GM21528 (cell line): ENCODE measurements around the gene COL4A1.

Experiments
- ATAC-seq: cut with Tn5 transposase; IDR thresholded peaks from one replicate; pipeline ENCODE4 v1.9.1; 2021; ENCODE audit warnings: mild to moderate bottlenecking, moderate library complexity; ENCODE audit not compliant: unreplicated experiment, low FRiP score

The COL4A1 gene

GRCh38 chr13:110342474-110342873, 35.5 kb upstream of the COL4A1 start:
- no peak for ATAC-seq

DNA sequence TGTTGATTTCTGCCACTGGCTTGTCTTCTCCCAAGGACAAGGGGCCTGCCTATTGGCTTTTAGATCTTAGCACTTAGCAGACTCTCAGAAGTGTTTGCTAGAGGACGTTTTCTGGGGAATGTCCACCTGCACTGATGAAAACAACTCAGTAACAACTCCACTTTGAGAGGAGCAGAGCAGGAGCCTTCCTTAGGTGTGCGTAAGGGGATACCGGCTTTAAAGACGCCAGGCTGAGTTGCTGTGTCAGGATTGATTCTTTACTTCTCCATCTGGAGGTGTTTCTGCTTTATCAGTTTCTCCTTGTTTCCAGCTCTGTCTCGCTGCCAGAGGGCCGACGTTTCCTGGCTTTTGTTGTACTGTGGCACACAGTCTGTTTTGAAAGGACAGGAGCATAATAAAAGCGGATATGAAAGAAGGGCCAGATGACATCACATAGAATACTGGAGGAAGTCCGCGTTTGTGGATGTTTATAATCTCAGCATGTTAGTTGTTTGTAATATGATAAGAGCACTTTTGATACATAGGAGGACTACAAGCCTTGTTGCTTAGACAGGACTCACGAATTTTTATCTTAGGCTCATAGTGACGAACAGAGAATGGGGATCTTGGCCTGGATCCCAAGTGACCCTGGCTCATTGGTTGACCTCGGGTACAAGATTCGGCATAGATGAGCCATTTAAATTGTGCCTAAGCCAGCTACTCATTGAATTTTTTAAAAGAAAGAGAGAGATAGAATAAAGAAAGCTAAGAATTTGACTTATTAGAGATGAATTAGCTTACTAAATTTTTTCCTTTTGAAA, 34.7 kb upstream of the COL4A1 start:
- peak; percentile 61 for ATAC-seq

GRCh38 chr13:110340812-110341444, 34.0 kb upstream of the COL4A1 start:
- ATAC-seq, result peak; percentile 40

DNA sequence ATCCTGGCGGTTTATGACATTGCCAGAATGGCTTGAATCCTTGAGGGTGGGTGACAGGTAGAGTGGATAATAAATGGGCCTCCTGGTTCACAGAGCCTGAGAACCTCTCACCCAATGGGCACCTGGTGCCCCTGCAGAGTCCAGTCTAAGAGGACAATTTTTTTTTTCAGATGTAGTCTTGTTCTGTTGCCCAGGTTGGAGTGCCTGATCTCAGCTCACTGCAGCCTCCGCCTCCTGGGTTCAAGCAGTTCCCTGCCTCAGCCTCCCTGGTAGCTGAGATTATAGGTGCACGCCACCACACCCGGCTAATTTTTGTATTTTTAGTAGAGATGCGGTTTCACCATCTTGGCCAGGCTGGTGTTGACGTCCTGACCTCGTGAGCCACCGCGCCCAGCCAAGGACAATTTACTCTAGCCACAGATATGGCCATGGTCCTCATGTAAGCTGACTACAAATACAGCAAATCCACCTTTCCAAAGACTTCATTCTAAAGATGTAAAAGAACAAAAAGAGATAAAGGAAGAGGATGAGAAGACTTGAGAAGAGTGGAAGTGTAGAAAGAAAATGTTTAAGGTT, 33.1 kb upstream of the COL4A1 start:
- ATAC-seq, result no peak

GRCh38 chr13:110339263-110339662, 32.3 kb upstream of the COL4A1 start:
- ATAC-seq, result no peak

- no peak for ATAC-seq
These were observed 31.6 kb upstream of the COL4A1 start for GRCh38 chr13:110338441-110339101.

GRCh38 chr13:110337247-110337646, 30.3 kb upstream of the COL4A1 start:
- no peak for ATAC-seq

DNA sequence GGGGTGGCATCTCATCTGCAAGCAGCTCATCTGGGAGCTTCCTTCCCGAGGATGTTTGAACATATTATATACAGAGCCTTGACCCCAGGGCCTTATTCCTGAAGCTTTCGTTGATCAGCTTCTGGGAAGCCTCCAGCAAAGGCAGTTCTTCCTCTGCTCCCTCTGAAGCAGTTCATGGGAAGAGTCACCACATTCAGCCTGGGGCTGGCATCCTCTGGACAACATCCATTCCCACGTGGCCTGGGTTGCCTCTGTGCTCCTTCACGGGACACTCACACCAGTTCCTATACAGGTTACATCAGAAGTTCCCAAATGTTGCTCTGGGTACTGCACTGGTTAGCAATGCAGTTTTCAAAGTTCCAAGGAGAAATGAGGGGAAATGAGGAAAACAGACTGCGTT, 29.7 kb upstream of the COL4A1 start:
- no peak for ATAC-seq

GRCh38 chr13:110336108-110336507, 29.2 kb upstream of the COL4A1 start:
- no peak for ATAC-seq

DNA sequence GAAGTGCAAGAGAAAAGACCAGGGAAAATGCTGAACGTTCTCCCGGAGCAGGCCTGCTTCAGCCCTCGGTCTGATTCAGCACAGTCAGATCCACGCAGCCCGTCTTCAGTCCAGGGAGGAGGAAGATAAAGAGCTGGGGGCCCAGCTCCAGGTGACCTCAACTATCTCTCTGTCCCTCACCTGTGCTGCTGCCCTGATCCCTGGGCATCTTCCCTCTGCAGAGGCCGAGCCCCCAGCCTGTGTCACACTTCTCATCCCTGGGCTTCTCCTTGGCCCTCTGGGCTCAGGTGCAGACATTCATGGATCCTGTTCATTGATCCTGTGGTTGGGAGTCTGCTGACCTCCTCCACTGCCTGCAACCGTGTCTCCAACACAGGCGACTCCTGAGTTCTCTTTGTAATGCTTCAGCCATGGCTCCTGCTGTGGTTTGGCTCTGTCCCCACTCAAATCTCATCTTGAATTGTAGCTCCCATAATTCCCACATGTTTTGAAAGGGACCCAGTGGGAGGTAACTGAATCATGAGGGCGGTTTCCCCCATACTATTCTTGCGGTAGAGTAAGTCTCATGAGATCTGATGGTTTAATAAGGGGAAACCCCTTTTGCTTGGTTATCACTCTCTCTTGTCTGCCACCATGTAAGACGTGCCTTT, 28.0 kb upstream of the COL4A1 start:
- no peak for ATAC-seq

DNA sequence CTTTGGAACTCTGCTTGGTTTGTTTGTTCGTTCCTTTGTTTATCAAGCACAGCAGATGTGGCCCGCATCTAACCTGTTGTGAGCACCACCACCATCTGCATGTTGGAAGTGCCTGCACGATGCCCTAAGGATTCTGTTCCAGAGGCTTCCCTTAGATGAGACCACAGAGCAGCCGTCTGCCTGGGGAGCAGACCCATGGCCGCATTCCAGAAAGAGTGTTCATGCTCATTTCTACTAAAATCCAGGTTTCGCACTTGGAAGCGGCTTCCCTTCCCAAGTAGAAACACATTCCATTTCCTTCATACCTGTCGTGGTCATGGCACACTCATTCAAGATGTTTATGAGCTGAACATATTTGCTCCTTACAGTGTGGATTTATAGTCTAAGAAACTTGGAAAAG, 27.3 kb upstream of the COL4A1 start:
- no peak for ATAC-seq

DNA sequence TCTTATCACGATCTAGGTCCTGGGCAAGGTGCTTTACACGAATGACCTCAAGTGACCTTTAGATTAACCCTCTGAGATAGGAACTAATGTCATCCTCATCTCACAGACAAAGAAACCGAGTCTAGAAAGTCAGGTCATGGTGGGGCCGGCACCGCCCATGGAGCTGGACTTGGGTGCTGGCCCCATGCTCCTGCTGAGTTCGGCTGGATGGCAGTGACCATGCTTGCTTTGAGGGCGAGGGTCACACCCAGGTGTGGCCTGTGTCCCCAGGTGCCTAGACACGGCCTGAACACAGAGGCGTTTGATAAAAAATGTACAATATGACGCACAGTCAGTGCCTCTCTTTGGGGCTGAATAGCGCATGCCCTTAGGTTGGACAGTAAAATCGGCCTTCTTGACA, 26.9 kb upstream of the COL4A1 start:
- no peak for ATAC-seq

DNA sequence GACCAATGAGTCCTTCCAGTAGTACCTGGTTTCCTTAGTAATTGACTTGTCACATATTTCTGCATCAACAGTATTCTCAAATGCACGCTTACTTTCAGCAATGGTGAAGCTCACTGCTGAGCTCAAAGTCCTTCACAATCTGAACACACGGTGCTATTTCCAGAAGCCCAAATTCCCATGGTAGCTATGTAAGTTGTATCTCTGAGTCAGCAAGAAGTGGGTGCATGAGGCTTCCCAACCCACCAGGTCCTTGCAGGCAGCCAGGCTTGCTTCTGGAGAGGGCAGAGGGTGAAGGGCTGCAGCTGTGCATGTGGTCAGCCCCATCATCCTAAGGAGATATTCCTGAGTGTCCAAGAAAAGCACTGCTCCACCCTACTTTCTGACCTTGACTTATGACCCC, 25.8 kb upstream of the COL4A1 start:
- ATAC-seq, result no peak

DNA sequence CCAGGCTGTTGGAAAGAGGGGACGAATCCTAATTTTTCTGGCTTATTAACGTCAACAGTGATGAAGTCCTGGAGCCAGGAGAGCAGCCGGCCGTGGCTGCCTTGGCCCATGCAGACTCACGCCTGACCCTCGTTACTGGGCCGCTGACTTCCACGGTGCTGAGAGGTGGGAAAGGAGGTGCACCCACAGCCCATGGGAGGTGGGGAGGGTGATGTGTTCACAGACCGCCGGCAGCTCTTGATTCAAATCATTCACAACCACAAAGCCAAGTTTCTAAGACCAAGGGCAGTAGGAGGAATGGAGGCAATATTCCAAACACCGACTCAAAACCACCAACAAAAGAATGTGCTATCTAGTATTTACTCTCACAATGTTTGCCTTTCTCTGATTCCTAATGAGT, 24.4 kb upstream of the COL4A1 start:
- no peak for ATAC-seq

DNA sequence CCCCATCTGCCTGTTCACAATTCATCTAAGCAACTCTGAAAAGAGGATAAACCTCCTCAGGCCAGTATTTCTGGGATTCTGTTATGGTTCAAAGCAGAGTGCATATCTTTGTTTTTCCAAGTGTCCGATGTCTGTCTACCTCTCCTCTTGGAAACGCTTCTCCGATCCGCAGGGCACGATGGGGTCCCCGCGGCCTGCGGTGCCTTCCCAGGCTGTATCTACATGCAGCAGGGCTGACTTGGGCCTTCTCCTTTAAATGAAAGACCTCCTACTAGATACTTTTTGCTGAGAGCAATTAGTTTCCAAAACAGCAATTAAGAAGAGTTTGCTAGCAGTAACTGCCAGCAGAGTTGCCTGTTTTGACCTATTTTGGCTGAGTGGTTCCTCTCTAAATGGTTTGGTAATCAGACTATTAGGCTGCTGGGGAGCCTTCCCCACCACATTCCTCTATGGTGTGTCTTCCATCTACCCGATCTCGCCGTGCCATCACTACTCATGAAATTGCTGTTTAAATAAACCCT, 23.6 kb upstream of the COL4A1 start:
- ATAC-seq, result no peak

DNA sequence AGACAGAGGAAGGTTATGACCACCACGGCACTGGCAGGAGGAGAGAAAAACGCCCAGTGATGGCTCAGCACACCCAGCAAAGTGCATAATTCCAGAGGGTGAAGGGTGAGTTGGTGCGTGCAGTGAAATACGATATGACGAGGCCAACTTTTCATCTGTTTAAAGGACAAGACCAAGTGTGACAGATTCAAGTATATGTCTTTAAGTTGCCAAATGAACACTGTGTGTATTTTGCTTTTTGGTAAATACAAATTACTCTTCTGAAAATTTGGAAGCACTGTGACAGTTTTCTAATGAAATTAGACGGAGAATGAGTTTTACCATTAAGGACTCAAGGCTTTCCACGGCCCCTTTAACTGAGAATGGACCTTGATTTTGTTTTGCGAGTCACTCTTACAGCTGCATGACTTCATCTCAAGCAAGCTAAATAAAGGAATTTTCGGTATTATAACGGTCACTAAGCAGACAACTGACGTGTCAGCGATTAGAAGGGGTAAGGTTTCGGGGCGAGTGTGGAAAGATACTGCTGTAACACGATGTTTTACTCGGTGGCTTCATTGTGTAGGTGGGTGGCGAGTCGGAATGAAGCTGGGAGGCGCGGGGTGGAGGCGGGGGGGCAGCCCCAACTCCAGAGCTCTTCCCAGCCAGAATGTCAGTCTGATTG, 23.0 kb upstream of the COL4A1 start:
- no peak for ATAC-seq

DNA sequence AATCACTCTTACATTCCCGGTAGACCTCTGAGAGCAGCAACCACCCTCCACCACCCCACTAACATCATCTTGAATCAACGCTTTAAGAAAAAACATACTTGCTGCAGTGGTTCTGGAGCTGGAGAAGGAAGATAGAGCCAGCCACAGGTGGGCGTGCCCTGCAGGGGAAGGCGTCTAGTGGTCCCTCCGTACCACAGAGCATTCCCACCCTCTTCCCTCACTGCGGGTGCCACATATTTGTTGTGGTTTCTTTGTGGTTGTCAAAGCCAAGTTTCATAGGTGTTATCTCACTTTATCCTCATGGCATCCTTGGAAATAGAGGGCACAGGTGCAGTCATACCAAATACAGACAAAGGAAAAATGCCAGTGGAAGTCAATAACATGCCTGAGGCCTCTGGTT, 22.3 kb upstream of the COL4A1 start:
- ATAC-seq, result no peak

- ATAC-seq, result no peak
These were observed 21.6 kb upstream of the COL4A1 start for GRCh38 chr13:110328573-110328972.

GRCh38 chr13:110327051-110327721, 20.2 kb upstream of the COL4A1 start:
- no peak for ATAC-seq
